C1 segment of cervical spinal cord (tissue), 14 donors: ENCODE measurements around the gene ADGRL1.
A peak's percentile ranks its signal among the peaks of the same experiment; 100 is the strongest.
"Not testable (repeated sequence)": the region's sequence is repeated elsewhere in the genome, so short reads cannot be mapped to it uniquely, and the experiment has no call there.

Experiments used
- DNase-seq, 14 donors: peaks; one replicate each; lab custom pipeline; 2025; lab: John Stamatoyannopoulos, UW

The ADGRL1 gene

GRCh38 chr19:14218620-14219330, 12.8 kb upstream of the ADGRL1 start:
- DNase-seq = no peak

GRCh38 chr19:14217886-14218285, 11.9 kb upstream of the ADGRL1 start:
- DNase-seq = not testable (repeated sequence)

GRCh38 chr19:14214580-14214979, 8.6 kb upstream of the ADGRL1 start:
- DNase-seq = no peak

GRCh38 chr19:14210182-14210581, 4.2 kb upstream of the ADGRL1 start:
- DNase-seq = not testable (repeated sequence)

- peak in 2 of 14 donors; percentile 6 to 14 for DNase-seq
Measured at GRCh38 chr19:14209401-14209800, 3.4 kb upstream of the ADGRL1 start.

GRCh38 chr19:14208496-14208895, 2.5 kb upstream of the ADGRL1 start:
- peak in 1 of 14 donors; percentile 21 for DNase-seq

- DNase-seq = peak in 1 of 14 donors; percentile 65
Measured at GRCh38 chr19:14207796-14208195, 1.8 kb upstream of the ADGRL1 start.

GRCh38 chr19:14206737-14207726, 1.1 kb upstream of the ADGRL1 start:
- DNase-seq = peak; percentile 71 to 98 (median 90)

GRCh38 chr19:14206308-14206707, 339 bp upstream of the ADGRL1 start:
- DNase-seq = not testable (repeated sequence)

GRCh38 chr19:14204676-14205451, 1.1 kb downstream of the ADGRL1 start:
- DNase-seq = peak in 2 of 14 donors; percentile 6 to 43

- DNase-seq = not testable (repeated sequence)
Measured at GRCh38 chr19:14204219-14204618, 1.8 kb downstream of the ADGRL1 start.

- DNase-seq = not testable (repeated sequence)
Measured at GRCh38 chr19:14203788-14204187, 2.2 kb downstream of the ADGRL1 start.

GRCh38 chr19:14203177-14203576, 2.8 kb downstream of the ADGRL1 start:
- no peak for DNase-seq

- DNase-seq = not testable (repeated sequence)
Measured at GRCh38 chr19:14201481-14201880, 4.5 kb downstream of the ADGRL1 start.

GRCh38 chr19:14200147-14200841, 5.7 kb downstream of the ADGRL1 start:
- not testable (repeated sequence) for DNase-seq

GRCh38 chr19:14198384-14199376, 7.3 kb downstream of the ADGRL1 start:
- no peak for DNase-seq

- DNase-seq = no peak
Measured at GRCh38 chr19:14197882-14198281, 8.1 kb downstream of the ADGRL1 start.

- not testable (repeated sequence) for DNase-seq
Measured at GRCh38 chr19:14197288-14197687, 8.7 kb downstream of the ADGRL1 start.

- peak in 6 of 14 donors; percentile 4 to 14 (median 8) for DNase-seq
Measured at GRCh38 chr19:14196105-14196504, 9.9 kb downstream of the ADGRL1 start.

- not testable (repeated sequence) for DNase-seq
Measured at GRCh38 chr19:14195216-14195615, 10.8 kb downstream of the ADGRL1 start.
